Measurements from ENCODE around the gene ASB7.

Gene ASB7

GRCh38 chr15:100696452-100696851 is 94.1 kb downstream of the ASB7 start:
- H3K27ac ChIP-seq, result no peak overlapping the region
- TF ChIP-seq ZFX (IDR thresholded peaks at IDR 0.05) (no peak), CTCF (conservative IDR thresholded peaks at IDR 0.05) (no peak)
